Measurements from ENCODE around the gene GLG1.
"Not testable (repeated sequence)": the region's sequence is repeated elsewhere in the genome, so short reads cannot be mapped to it uniquely, and the experiment has no call there.

Gene GLG1

DNA sequence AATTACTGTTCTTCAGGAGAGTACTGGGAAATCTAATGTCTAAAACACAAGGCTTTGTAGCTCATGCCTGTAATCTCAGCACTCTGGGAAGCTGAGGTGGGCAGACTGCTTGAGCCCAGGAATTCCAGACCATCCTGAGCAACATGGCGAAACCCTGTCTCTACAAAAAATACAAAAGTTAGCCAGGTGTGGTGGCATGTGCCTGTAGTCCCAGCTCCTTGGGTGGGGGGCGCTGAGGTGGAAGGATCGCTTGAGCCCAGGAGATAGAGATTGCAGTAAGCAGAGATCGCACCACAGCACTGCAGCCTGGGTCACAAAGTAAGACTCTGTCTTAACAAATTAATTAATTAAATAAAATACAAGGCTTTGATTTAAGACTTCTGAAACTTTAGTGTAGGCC, 60.8 kb downstream of the GLG1 start:
- H3K79me2 ChIP-seq (ENCODE audit: low read length); H3K9ac ChIP-seq (ENCODE audit: low read length); H3K27me3 ChIP-seq (replicated peaks; ENCODE audit: insufficient read depth, low read length); H3K9me2 ChIP-seq (replicated peaks; ENCODE audit: insufficient read depth, low read length); H3K27ac ChIP-seq (ENCODE audit: low read length); H4K20me1 ChIP-seq (ENCODE audit: insufficient read depth, low read length); H3K4me2 ChIP-seq (ENCODE audit: low read depth, low read length); H2AFZ ChIP-seq (ENCODE audit: low read length); DNase-seq; H3F3A ChIP-seq (ENCODE audit: insufficient read depth, low read length); H3K4me1 ChIP-seq (ENCODE audit: low read length); H3K36me3 ChIP-seq (replicated peaks; ENCODE audit: insufficient read depth, low read length); H3K9me3 ChIP-seq (replicated peaks; ENCODE audit: insufficient read depth, low read length); H3K4me3 ChIP-seq (ENCODE audit: low read length): not testable (repeated sequence)

DNA sequence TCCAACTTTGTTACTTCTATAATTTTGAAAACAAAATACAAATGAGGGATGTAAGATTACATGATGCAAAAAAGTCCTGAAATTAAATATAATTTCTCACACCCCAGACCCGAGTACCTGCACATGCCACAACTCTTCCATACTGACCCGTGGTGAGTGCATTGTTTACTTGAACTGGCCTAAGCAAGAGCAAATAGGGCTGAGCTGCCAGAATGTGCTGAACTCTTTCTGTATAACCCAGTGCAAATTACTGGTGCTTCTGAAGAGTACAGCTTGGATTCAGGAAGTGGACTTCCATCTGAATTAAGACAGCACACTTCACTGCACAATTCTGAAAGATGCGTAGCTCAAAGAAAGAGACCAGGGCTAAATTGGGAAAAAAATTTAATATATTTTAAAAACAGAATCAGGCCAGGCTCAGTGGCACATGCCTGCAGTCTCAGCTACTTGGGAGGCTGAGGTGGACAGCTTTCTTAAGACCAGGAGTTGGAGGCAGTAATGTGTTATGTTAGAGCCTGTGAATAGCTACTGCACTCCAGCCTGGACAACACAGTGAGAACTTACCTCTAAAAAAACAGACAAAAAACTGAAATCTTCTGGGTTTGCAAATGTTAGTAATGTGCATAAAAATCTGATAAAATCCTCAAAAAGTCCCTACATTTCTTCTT, 63.9 kb downstream of the GLG1 start:
- not testable (repeated sequence) for H3K9me3 ChIP-seq (replicated peaks; ENCODE audit: insufficient read depth, low read length); H3K79me2 ChIP-seq (ENCODE audit: low read length); H3K9me2 ChIP-seq (replicated peaks; ENCODE audit: insufficient read depth, low read length); H3F3A ChIP-seq (ENCODE audit: insufficient read depth, low read length); H3K27ac ChIP-seq (ENCODE audit: low read length); H3K36me3 ChIP-seq (replicated peaks; ENCODE audit: insufficient read depth, low read length); H4K20me1 ChIP-seq (ENCODE audit: insufficient read depth, low read length); DNase-seq; H3K4me2 ChIP-seq (ENCODE audit: low read depth, low read length); H3K9ac ChIP-seq (ENCODE audit: low read length); H3K4me3 ChIP-seq (ENCODE audit: low read length); H2AFZ ChIP-seq (ENCODE audit: low read length); H3K27me3 ChIP-seq (replicated peaks; ENCODE audit: insufficient read depth, low read length); H3K4me1 ChIP-seq (ENCODE audit: low read length)

DNA sequence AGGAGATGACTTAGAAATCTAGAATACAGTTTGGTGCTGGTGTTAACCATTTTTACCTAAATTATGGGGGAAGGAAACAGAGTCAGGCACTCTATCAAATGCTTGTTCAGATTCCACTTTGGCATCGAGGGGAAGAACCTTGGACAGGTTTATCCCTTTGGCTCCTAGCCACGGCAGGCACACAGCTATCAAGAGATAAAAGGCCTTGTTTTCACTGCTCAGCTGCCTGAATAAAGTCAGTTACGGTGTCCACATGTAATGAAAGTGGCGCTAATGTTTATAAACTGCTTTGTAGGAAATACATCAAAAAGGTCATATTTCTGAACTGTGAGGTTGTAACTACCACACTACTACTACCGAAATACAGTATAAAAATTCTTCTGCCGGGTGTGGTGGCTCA, 66.3 kb downstream of the GLG1 start:
- not testable (repeated sequence) for H3F3A ChIP-seq (ENCODE audit: insufficient read depth, low read length); H3K27me3 ChIP-seq (replicated peaks; ENCODE audit: insufficient read depth, low read length); H3K4me1 ChIP-seq (ENCODE audit: low read length); H3K9me3 ChIP-seq (replicated peaks; ENCODE audit: insufficient read depth, low read length); H3K36me3 ChIP-seq (replicated peaks; ENCODE audit: insufficient read depth, low read length); H3K27ac ChIP-seq (ENCODE audit: low read length); H3K9me2 ChIP-seq (replicated peaks; ENCODE audit: insufficient read depth, low read length); H3K79me2 ChIP-seq (ENCODE audit: low read length); H3K9ac ChIP-seq (ENCODE audit: low read length); DNase-seq; H2AFZ ChIP-seq (ENCODE audit: low read length); H3K4me3 ChIP-seq (ENCODE audit: low read length); H3K4me2 ChIP-seq (ENCODE audit: low read depth, low read length); H4K20me1 ChIP-seq (ENCODE audit: insufficient read depth, low read length)

DNA sequence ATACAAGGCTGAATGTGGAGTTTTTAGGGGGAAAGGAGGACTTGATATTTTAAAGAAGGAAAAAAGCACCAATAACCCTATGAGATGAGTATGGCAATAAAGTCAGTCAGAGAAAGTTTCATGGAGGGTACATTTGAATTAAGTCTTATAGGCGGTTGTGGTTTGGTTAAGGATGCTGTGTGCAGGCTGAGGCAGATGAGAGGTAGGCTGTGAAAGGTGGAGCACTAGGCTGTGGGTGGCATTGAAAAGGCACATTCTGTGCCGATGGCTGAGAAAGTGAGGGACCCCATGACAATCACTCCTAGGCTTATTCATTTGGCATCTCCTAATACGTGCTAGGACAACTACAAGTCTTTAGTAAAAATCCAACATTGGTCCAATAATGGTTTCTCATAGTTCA, 68.1 kb downstream of the GLG1 start:
- H2AFZ ChIP-seq (ENCODE audit: low read length); H3K9ac ChIP-seq (ENCODE audit: low read length); H4K20me1 ChIP-seq (ENCODE audit: insufficient read depth, low read length); H3K4me2 ChIP-seq (ENCODE audit: low read depth, low read length); H3K4me3 ChIP-seq (ENCODE audit: low read length); DNase-seq; H3K27me3 ChIP-seq (replicated peaks; ENCODE audit: insufficient read depth, low read length); H3K27ac ChIP-seq (ENCODE audit: low read length); H3K4me1 ChIP-seq (ENCODE audit: low read length); H3K36me3 ChIP-seq (replicated peaks; ENCODE audit: insufficient read depth, low read length); H3K79me2 ChIP-seq (ENCODE audit: low read length); H3K9me3 ChIP-seq (replicated peaks; ENCODE audit: insufficient read depth, low read length); H3K9me2 ChIP-seq (replicated peaks; ENCODE audit: insufficient read depth, low read length); H3F3A ChIP-seq (ENCODE audit: insufficient read depth, low read length): not testable (repeated sequence)

DNA sequence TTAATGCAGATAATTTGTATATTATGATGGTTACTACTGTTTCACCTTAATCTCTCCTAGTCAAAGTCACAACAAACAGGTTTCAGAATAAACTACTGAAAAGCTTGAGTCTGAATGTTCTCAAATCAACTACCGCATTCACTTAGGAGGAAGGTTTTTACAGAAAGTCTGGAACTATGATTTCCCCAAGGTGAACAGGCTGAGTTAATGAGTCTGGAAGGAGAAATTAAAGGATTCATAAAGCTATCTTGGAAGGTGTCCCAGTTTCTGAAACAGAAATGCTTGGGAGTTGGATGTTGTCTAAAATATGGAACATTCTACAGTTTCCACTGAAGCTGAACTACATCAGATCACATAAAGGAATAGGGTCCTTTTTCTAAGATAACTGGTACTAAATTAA, 69.2 kb downstream of the GLG1 start:
- H4K20me1 ChIP-seq (ENCODE audit: insufficient read depth, low read length); H3K9me2 ChIP-seq (replicated peaks; ENCODE audit: insufficient read depth, low read length); H3K27me3 ChIP-seq (replicated peaks; ENCODE audit: insufficient read depth, low read length); H3F3A ChIP-seq (ENCODE audit: insufficient read depth, low read length); H3K4me1 ChIP-seq (ENCODE audit: low read length); H3K4me2 ChIP-seq (ENCODE audit: low read depth, low read length); H3K27ac ChIP-seq (ENCODE audit: low read length); H3K9me3 ChIP-seq (replicated peaks; ENCODE audit: insufficient read depth, low read length); DNase-seq; H3K4me3 ChIP-seq (ENCODE audit: low read length); H3K36me3 ChIP-seq (replicated peaks; ENCODE audit: insufficient read depth, low read length); H3K79me2 ChIP-seq (ENCODE audit: low read length); H3K9ac ChIP-seq (ENCODE audit: low read length); H2AFZ ChIP-seq (ENCODE audit: low read length): not testable (repeated sequence)

DNA sequence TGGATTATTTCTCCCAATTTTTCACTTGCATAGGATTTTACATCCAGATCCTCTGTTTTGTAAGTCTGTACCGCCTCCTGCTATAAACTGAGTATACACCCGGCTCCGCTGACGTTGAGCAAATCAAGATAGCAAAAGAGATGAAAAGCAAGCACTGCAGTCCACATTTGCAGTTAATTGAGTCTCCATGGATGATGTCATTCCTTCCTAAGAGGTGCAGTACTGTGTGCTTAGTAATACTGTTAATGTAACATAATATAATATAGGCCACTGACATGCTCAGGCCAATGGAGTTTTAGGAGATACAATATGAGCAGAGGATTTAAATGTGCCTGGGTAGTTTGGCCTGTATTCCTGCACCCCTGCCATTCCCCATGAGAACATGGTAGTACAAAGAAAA, 72.3 kb downstream of the GLG1 start:
- not testable (repeated sequence) for H2AFZ ChIP-seq (ENCODE audit: low read length); H3K9me2 ChIP-seq (replicated peaks; ENCODE audit: insufficient read depth, low read length); H3K79me2 ChIP-seq (ENCODE audit: low read length); H3K9me3 ChIP-seq (replicated peaks; ENCODE audit: insufficient read depth, low read length); H3K36me3 ChIP-seq (replicated peaks; ENCODE audit: insufficient read depth, low read length); H4K20me1 ChIP-seq (ENCODE audit: insufficient read depth, low read length); DNase-seq; H3K4me3 ChIP-seq (ENCODE audit: low read length); H3F3A ChIP-seq (ENCODE audit: insufficient read depth, low read length); H3K27me3 ChIP-seq (replicated peaks; ENCODE audit: insufficient read depth, low read length); H3K4me2 ChIP-seq (ENCODE audit: low read depth, low read length); H3K27ac ChIP-seq (ENCODE audit: low read length); H3K4me1 ChIP-seq (ENCODE audit: low read length); H3K9ac ChIP-seq (ENCODE audit: low read length)
